ENCODE results near the gene GALNT18.

The GALNT18 gene

DNA sequence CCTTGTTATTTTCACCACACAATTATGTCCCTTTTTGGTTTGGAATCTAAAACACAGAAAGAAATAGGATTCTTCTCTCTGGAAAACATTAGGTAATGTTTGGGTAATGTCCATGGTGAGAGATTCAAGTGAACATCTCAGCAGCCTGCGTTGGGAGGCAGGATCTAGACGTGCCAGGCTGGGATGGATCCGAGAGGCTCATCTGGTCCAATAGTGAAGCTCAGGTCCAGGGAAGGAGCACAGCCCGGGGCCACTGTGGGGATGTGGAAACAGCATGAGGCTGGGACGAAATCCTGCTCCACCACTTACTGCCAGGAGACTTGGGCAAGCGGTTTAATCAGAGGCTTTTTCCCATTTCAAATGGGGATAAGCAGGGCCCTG lies 378.6 kb downstream of the GALNT18 start:
- H3K23ac ChIP-seq (ENCODE audit: low read depth, low read length, poor library complexity) = no peak overlapping the region
- WGBS, 2 donors (ENCODE audit: extremely low coverage in 2 of 2, insufficient read length in 2 of 2, insufficient replicate concordance in 1 of 2) = no CpG with 5 or more reads among the region's 6 CpGs
- H3K27me3 ChIP-seq (ENCODE audit: control insufficient read depth in 3 of 3, insufficient read depth in 3 of 3, low read depth in 1 of 3, low read length in 3 of 3) = no peaks in the 10 kb centered on the region
- H4K8ac ChIP-seq (ENCODE audit: low read depth, low read length) = no peak overlapping the region
- H2AK5ac ChIP-seq (ENCODE audit: low read depth, low read length) = no peak overlapping the region
- no peaks in the 10 kb centered on the region for H3K79me1 ChIP-seq (ENCODE audit: low read depth, low read length)
- no peak overlapping the region for H3K4me3 ChIP-seq (ENCODE audit: low read length in 2 of 2)
- no peak overlapping the region for H2BK15ac ChIP-seq (ENCODE audit: low read length)
- no peak overlapping the region for H3K9ac ChIP-seq (ENCODE audit: low read depth, low read length, poor library complexity)
- H2BK5ac ChIP-seq (ENCODE audit: low read length) = peak overlapping the region; percentile 7
- no peaks in the 10 kb centered on the region for H3K9me3 ChIP-seq (replicated peaks in 1 of 2; ENCODE audit: control insufficient read depth in 2 of 2, insufficient read depth in 1 of 2, low read depth in 1 of 2, low read length in 2 of 2)
- H4K91ac ChIP-seq (ENCODE audit: low read depth, low read length, poor library complexity) = no peak overlapping the region
- no peak overlapping the region for H3K4ac ChIP-seq (ENCODE audit: low read length)
- H3K36me3 ChIP-seq (replicated peaks in 1 of 2; ENCODE audit: control insufficient read depth in 2 of 2, insufficient read depth in 2 of 2, low read length in 2 of 2) = no peaks in the 10 kb centered on the region
- peak overlapping the region; percentile 71 for H3K18ac ChIP-seq (ENCODE audit: low read length)
- no peak overlapping the region for H3K4me2 ChIP-seq (ENCODE audit: insufficient read depth, low read length, poor library complexity, severe bottlenecking)
- DNase-seq (ENCODE audit: low spot score) = no peak
- H2AFZ ChIP-seq (ENCODE audit: low read length) = peak overlapping the region; percentile 54
- H2BK120ac ChIP-seq (ENCODE audit: low read depth, low read length) = no peak overlapping the region
- no peak overlapping the region for H3K14ac ChIP-seq (ENCODE audit: low read length)
- H3K4me1 ChIP-seq (ENCODE audit: control insufficient read depth in 2 of 2, insufficient read depth in 1 of 2, low read depth in 1 of 2, low read length in 2 of 2) = peaks cover 13 to 17% of the 10 kb centered on the region in 2 donors
- peak overlapping the region; percentile 50 for H3K27ac ChIP-seq (replicated peaks; ENCODE audit: low read length)
- no peak overlapping the region for H2BK12ac ChIP-seq (ENCODE audit: low read length)

DNA sequence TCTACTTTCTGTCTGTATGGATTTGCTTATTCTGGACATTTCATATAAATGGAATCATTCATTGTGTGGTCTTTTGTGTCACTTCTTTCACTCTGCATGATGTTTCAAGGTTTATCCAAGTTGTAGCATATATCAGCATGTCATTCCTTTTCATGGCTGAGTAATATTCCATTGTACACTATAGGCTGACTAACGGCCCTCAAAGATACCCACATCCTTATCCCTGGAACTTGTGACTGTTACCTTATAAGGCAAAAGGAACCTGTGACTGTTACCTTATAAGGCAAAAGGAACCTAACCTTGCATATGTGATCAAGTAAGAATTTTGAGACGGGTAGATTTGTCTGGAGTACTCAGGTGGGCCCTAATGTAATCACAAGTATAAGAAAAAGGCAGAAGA lies 380.5 kb downstream of the GALNT18 start:
- Histone ChIP-seq H2BK120ac (ENCODE audit: low read depth, low read length) (no peak overlapping the region), H3K4me3 (ENCODE audit: low read length in 2 of 2) (no peak overlapping the region), H3K18ac (ENCODE audit: low read length) (no peak overlapping the region), H3K27me3 (ENCODE audit: control insufficient read depth in 3 of 3, insufficient read depth in 3 of 3, low read depth in 1 of 3, low read length in 3 of 3) (no peaks in the 10 kb centered on the region), H3K27ac (replicated peaks; ENCODE audit: low read length) (no peak overlapping the region), H4K91ac (ENCODE audit: low read depth, low read length, poor library complexity) (no peak overlapping the region), H3K36me3 (replicated peaks in 1 of 2; ENCODE audit: control insufficient read depth in 2 of 2, insufficient read depth in 2 of 2, low read length in 2 of 2) (no peaks in the 10 kb centered on the region), H3K9me3 (replicated peaks in 1 of 2; ENCODE audit: control insufficient read depth in 2 of 2, insufficient read depth in 1 of 2, low read depth in 1 of 2, low read length in 2 of 2) (no peaks in the 10 kb centered on the region), H2AK5ac (ENCODE audit: low read depth, low read length) (no peak overlapping the region), H3K79me1 (ENCODE audit: low read depth, low read length) (no peaks in the 10 kb centered on the region), H3K4me2 (ENCODE audit: insufficient read depth, low read length, poor library complexity, severe bottlenecking) (no peak overlapping the region), H3K9ac (ENCODE audit: low read depth, low read length, poor library complexity) (no peak overlapping the region), H2BK15ac (ENCODE audit: low read length) (no peak overlapping the region), H3K4ac (ENCODE audit: low read length) (no peak overlapping the region), H2AFZ (ENCODE audit: low read length) (no peak overlapping the region), H4K8ac (ENCODE audit: low read depth, low read length) (no peak overlapping the region), H3K23ac (ENCODE audit: low read depth, low read length, poor library complexity) (no peak overlapping the region), H2BK12ac (ENCODE audit: low read length) (no peak overlapping the region), H2BK5ac (ENCODE audit: low read length) (no peak overlapping the region), H3K4me1 (ENCODE audit: control insufficient read depth in 2 of 2, insufficient read depth in 1 of 2, low read depth in 1 of 2, low read length in 2 of 2) (peaks cover 13 to 17% of the 10 kb centered on the region in 2 donors), H3K14ac (ENCODE audit: low read length) (no peak overlapping the region)
- DNase-seq (ENCODE audit: low spot score) = no peak
- WGBS, 2 donors (ENCODE audit: extremely low coverage in 2 of 2, insufficient read length in 2 of 2, insufficient replicate concordance in 1 of 2) = no CpG with 5 or more reads among the region's 2 CpGs

DNA sequence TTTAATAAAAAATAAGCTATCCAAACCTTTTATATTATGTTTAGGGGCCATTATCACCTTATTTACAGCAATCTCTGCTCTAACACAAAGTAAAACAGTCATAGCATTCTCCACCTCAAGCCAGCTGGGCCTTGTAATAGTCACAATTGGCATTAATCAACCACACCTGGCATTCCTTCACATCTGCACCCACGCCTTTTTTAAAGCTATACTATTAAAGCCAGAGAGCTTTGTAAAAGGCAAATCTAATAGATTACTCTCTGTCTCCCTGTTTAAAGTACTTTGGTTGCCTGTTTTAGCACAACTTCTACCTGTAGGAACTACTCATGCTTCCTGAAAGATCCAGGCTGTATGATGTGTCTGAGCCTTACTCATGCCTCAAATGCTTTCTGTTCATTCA lies 381.8 kb downstream of the GALNT18 start:
- no peak overlapping the region for H3K18ac ChIP-seq (ENCODE audit: low read length)
- no peak overlapping the region for H2AK5ac ChIP-seq (ENCODE audit: low read depth, low read length)
- H2AFZ ChIP-seq (ENCODE audit: low read length) = no peak overlapping the region
- no CpG with 5 or more reads among the region's 1 CpG for WGBS, 2 donors (ENCODE audit: extremely low coverage in 2 of 2, insufficient read length in 2 of 2, insufficient replicate concordance in 1 of 2)
- no peak overlapping the region for H3K9ac ChIP-seq (ENCODE audit: low read depth, low read length, poor library complexity)
- H4K91ac ChIP-seq (ENCODE audit: low read depth, low read length, poor library complexity) = no peak overlapping the region
- no peak overlapping the region for H3K14ac ChIP-seq (ENCODE audit: low read length)
- no peak overlapping the region for H3K27ac ChIP-seq (replicated peaks; ENCODE audit: low read length)
- no peaks in the 10 kb centered on the region for H3K79me1 ChIP-seq (ENCODE audit: low read depth, low read length)
- H3K4ac ChIP-seq (ENCODE audit: low read length) = no peak overlapping the region
- H4K8ac ChIP-seq (ENCODE audit: low read depth, low read length) = no peak overlapping the region
- H3K4me1 ChIP-seq (ENCODE audit: control insufficient read depth in 2 of 2, insufficient read depth in 1 of 2, low read depth in 1 of 2, low read length in 2 of 2) = peaks cover 13 to 17% of the 10 kb centered on the region in 2 donors
- no peaks in the 10 kb centered on the region for H3K36me3 ChIP-seq (replicated peaks in 1 of 2; ENCODE audit: control insufficient read depth in 2 of 2, insufficient read depth in 2 of 2, low read length in 2 of 2)
- H3K27me3 ChIP-seq (ENCODE audit: control insufficient read depth in 3 of 3, insufficient read depth in 3 of 3, low read depth in 1 of 3, low read length in 3 of 3) = no peaks in the 10 kb centered on the region
- H2BK15ac ChIP-seq (ENCODE audit: low read length) = no peak overlapping the region
- no peak overlapping the region for H3K4me3 ChIP-seq (ENCODE audit: low read length in 2 of 2)
- H3K23ac ChIP-seq (ENCODE audit: low read depth, low read length, poor library complexity) = no peak overlapping the region
- no peak for DNase-seq (ENCODE audit: low spot score)
- H2BK12ac ChIP-seq (ENCODE audit: low read length) = no peak overlapping the region
- no peak overlapping the region for H2BK120ac ChIP-seq (ENCODE audit: low read depth, low read length)
- no peak overlapping the region for H2BK5ac ChIP-seq (ENCODE audit: low read length)
- H3K9me3 ChIP-seq (replicated peaks in 1 of 2; ENCODE audit: control insufficient read depth in 2 of 2, insufficient read depth in 1 of 2, low read depth in 1 of 2, low read length in 2 of 2) = no peaks in the 10 kb centered on the region
- H3K4me2 ChIP-seq (ENCODE audit: insufficient read depth, low read length, poor library complexity, severe bottlenecking) = no peak overlapping the region

DNA sequence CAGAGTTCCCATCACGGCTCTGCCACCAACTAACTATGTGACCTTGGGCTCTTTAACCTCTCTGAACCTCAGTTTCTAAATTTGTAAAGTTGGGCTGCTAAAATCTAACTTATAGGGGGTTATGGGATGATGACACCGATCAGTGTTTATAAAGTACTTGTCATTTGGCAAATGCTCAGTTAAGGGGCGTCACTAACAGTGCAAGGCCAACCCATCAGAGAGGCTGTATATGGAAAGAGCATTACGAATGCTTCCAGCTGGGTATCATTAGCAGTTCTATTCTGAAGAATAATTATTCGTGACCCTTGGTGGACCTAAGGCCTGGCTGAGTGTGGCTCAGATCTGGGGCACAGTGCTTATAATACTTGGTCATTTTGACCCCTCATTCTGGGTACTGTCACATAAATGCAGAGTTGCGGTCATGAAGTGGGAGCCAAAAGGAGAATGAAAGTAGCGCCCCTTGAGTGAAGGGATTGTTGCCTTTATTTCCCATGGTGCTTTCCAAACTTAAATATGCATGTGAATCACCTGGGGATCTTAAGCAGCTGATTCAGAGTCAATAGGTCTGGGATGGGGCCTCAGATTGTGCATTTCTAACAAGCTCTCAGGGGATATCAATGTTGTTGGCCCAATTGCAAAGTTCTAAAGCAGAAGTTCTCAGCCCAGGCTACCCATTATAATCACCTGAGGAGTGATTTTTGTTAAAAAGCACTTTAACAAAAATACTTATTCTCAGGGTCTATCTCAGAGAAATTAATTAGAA lies 384.6 kb downstream of the GALNT18 start:
- WGBS, 2 donors (ENCODE audit: extremely low coverage in 2 of 2, insufficient read length in 2 of 2, insufficient replicate concordance in 1 of 2) = no CpG with 5 or more reads among the region's 7 CpGs
- H3K9me3 ChIP-seq (replicated peaks in 1 of 2; ENCODE audit: control insufficient read depth in 2 of 2, insufficient read depth in 1 of 2, low read depth in 1 of 2, low read length in 2 of 2) = no peaks in the 10 kb centered on the region
- H2BK5ac ChIP-seq (ENCODE audit: low read length) = no peak overlapping the region
- no peak overlapping the region for H3K9ac ChIP-seq (ENCODE audit: low read depth, low read length, poor library complexity)
- no peak for DNase-seq (ENCODE audit: low spot score)
- H4K8ac ChIP-seq (ENCODE audit: low read depth, low read length) = no peak overlapping the region
- H3K27ac ChIP-seq (replicated peaks; ENCODE audit: low read length) = no peak overlapping the region
- no peak overlapping the region for H3K18ac ChIP-seq (ENCODE audit: low read length)
- H2BK15ac ChIP-seq (ENCODE audit: low read length) = no peak overlapping the region
- no peak overlapping the region for H3K4me2 ChIP-seq (ENCODE audit: insufficient read depth, low read length, poor library complexity, severe bottlenecking)
- H2BK120ac ChIP-seq (ENCODE audit: low read depth, low read length) = no peak overlapping the region
- no peak overlapping the region for H2AFZ ChIP-seq (ENCODE audit: low read length)
- H3K4ac ChIP-seq (ENCODE audit: low read length) = no peak overlapping the region
- H2AK5ac ChIP-seq (ENCODE audit: low read depth, low read length) = no peak overlapping the region
- H3K14ac ChIP-seq (ENCODE audit: low read length) = no peak overlapping the region
- H4K91ac ChIP-seq (ENCODE audit: low read depth, low read length, poor library complexity) = no peak overlapping the region
- no peak overlapping the region for H3K4me3 ChIP-seq (ENCODE audit: low read length in 2 of 2)
- no peaks in the 10 kb centered on the region for H3K79me1 ChIP-seq (ENCODE audit: low read depth, low read length)
- no peak overlapping the region for H2BK12ac ChIP-seq (ENCODE audit: low read length)
- no peaks in the 10 kb centered on the region for H3K36me3 ChIP-seq (replicated peaks in 1 of 2; ENCODE audit: control insufficient read depth in 2 of 2, insufficient read depth in 2 of 2, low read length in 2 of 2)
- H3K23ac ChIP-seq (ENCODE audit: low read depth, low read length, poor library complexity) = no peak overlapping the region
- no peaks in the 10 kb centered on the region for H3K27me3 ChIP-seq (ENCODE audit: control insufficient read depth in 3 of 3, insufficient read depth in 3 of 3, low read depth in 1 of 3, low read length in 3 of 3)
- H3K4me1 ChIP-seq (ENCODE audit: control insufficient read depth in 2 of 2, insufficient read depth in 1 of 2, low read depth in 1 of 2, low read length in 2 of 2) = no peaks in the 10 kb centered on the region

All from neuronal stem cell (in vitro differentiated cells).